Stomach smooth muscle (tissue), 2 donors: Measurements from ENCODE around the gene PRKAG1.
A peak's percentile ranks its signal among the peaks of the same experiment; 100 is the strongest.

ENCODE experiments used
- H3K27ac ChIP-seq: one replicate; pipeline ENCODE4 v1.7.0; 2013; ENCODE audit warnings: mild to moderate bottlenecking, low read length, inconsistent platforms
- H3K27me3 ChIP-seq, 2 donors: one replicate each; pipeline ENCODE4 v1.7.0; 2013; ENCODE audit warnings: low read length in 2 of 2; ENCODE audit not compliant: insufficient read depth in 2 of 2, control insufficient read depth in 1 of 2
- H3K36me3 ChIP-seq, 2 donors: one replicate each; pipeline ENCODE4 v1.7.0; 2013; ENCODE audit warnings: low read length in 2 of 2; ENCODE audit not compliant: control insufficient read depth in 2 of 2, insufficient read depth in 2 of 2
- H3K4me1 ChIP-seq: one replicate; pipeline ENCODE4 v1.7.0; 2013; ENCODE audit warnings: low read length; ENCODE audit not compliant: control insufficient read depth, insufficient read depth
- H3K4me3 ChIP-seq, 2 donors: one replicate each; pipeline ENCODE4 v1.7.0; 2013; ENCODE audit warnings: low read length in 2 of 2
- H3K9ac ChIP-seq, 2 donors: one replicate each; pipeline ENCODE4 v1.7.0; 2013; ENCODE audit warnings: low read length in 2 of 2, mild to moderate bottlenecking in 1 of 2
- H3K9me3 ChIP-seq, 2 donors: one replicate each; pipeline ENCODE4 v1.7.0; 2013; ENCODE audit warnings: low read length in 2 of 2; ENCODE audit not compliant: control insufficient read depth in 2 of 2
- donor health status: healthy.
- donor health status: Pancreatic carcinoma.

The PRKAG1 gene

GRCh38 chr12:49022558-49023178 lies 4.1 kb upstream of the PRKAG1 start:
- Histone ChIP-seq H3K36me3 (peaks cover 53 to 59% of the 10 kb centered on the region in 2 donors), H3K9ac (no peak overlapping the region), H3K4me3 (no peak overlapping the region), H3K9me3 (no peaks in the 10 kb centered on the region), H3K27me3 (no peaks in the 10 kb centered on the region), H3K4me1 (peaks cover 8% of the 10 kb centered on the region), H3K27ac (no peak overlapping the region)

DNA sequence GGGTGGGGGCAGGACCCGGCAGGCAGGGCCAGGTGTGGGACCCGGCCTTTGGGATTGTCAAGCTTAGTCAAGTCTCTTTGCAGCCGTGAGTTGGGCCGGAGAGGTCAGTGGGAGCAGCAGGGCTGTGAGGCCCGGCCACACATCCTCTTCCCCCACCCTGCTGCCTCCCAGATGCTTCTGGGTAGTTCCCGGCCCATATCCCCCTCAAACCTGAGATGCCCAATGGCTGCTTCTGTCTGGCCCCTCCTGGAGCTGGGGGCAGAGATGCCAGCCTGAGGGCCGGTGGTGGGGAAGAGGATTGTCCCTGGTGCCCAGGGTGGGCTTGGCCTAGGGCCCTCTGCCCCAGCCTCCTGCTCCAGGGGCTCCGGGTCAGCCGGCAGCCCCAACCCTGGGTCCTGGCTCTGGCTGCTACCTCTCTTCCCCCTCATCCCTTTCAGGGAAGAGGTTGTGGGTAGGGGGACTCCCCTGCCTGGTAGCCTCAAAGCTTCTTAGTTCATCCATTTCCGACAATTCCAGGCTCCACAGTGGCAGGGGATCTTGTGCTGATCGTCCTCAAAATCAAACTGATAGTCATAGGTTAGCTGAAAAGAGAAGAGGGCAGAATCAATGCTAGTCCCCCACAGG lies 2.8 kb upstream of the PRKAG1 start:
- H3K4me3 ChIP-seq = no peak overlapping the region
- H3K27me3 ChIP-seq = no peaks in the 10 kb centered on the region
- no peak overlapping the region for H3K9ac ChIP-seq
- no peak overlapping the region for H3K27ac ChIP-seq
- peaks cover 16% of the 10 kb centered on the region for H3K4me1 ChIP-seq
- peaks cover 44 to 48% of the 10 kb centered on the region in 2 donors for H3K36me3 ChIP-seq
- no peaks in the 10 kb centered on the region for H3K9me3 ChIP-seq

- H3K36me3 ChIP-seq = peaks cover 34 to 40% of the 10 kb centered on the region in 2 donors
- peaks cover 16% of the 10 kb centered on the region for H3K4me1 ChIP-seq
- H3K27ac ChIP-seq = no peak overlapping the region
These were observed 1.9 kb upstream of the PRKAG1 start for GRCh38 chr12:49020441-49020840.

DNA sequence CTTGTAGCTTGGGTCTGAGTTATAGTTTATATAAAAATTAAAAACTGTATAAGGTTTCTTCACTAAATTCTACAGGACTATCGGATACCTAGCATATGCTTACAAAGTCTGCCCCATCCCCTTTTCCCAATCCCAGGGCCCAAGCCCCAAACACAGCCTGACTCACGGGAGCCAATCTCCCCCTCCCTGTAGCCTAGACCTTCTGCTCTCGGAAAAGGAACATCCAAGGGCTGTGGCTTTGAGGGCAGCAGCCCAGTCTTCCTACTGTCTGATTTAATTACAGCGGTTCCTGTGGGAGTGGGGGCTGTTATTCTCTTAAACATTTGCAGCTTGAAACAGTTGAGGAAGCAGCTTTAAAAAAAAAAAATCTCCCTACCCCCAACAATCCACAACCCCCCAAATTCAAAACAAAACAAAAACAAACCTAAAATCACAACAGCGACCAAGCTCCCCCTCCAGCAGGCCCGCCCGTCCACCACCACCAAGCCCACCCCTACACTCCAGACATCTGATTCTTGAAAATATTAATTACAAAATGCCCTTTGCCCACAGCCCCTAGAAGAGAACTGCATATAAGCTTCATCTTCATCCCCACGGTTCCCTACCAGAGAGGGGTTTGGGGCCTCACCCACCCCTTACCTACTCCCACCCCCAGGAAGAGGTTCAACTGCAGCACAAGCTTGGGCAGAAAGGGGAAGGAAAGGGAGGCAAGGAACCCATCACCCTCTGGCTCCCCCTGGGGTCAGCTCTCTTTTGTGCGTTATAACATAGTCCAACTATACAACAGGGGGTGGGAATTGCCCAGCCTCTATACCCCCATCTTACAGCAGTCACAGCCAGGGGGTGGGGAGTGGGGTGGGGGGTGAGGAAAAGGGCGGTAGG lies 1.1 kb upstream of the PRKAG1 start:
- Histone ChIP-seq H3K9me3 (no peaks in the 10 kb centered on the region), H3K36me3 (peaks cover 27 to 32% of the 10 kb centered on the region in 2 donors), H3K27me3 (no peaks in the 10 kb centered on the region), H3K4me1 (peaks cover 16% of the 10 kb centered on the region), H3K9ac (peak overlapping the region in 1 of 2 donors; percentile 98), H3K27ac (peak overlapping the region; percentile 94), H3K4me3 (peak overlapping the region in 1 of 2 donors; percentile 99)

More at GRCh38 chr12:49020441-49020840, 1.9 kb upstream of the PRKAG1 start:
- Histone ChIP-seq H3K4me3 (no peak overlapping the region), H3K27me3 (no peaks in the 10 kb centered on the region), H3K9me3 (no peaks in the 10 kb centered on the region), H3K9ac (no peak overlapping the region)

- Histone ChIP-seq H3K36me3 (peaks cover 21 to 27% of the 10 kb centered on the region in 2 donors), H3K4me1 (peaks cover 16% of the 10 kb centered on the region), H3K9ac (peak overlapping the region; percentile 98), H3K27ac (peak overlapping the region; percentile 94), H3K4me3 (peak overlapping the region; percentile 87 to 99), H3K9me3 (no peaks in the 10 kb centered on the region), H3K27me3 (no peaks in the 10 kb centered on the region)
These were observed 499 bp upstream of the PRKAG1 start for GRCh38 chr12:49019120-49019430.

- H3K4me1 ChIP-seq = peaks cover 16% of the 10 kb centered on the region
- no peaks in the 10 kb centered on the region for H3K9me3 ChIP-seq
- H3K9ac ChIP-seq = peak overlapping the region; percentile 98
- H3K36me3 ChIP-seq = peaks cover 14 to 19% of the 10 kb centered on the region in 2 donors
- H3K4me3 ChIP-seq = peak overlapping the region; percentile 97 to 99
- H3K27ac ChIP-seq = peak overlapping the region; percentile 94
- no peaks in the 10 kb centered on the region for H3K27me3 ChIP-seq
These were observed 700 bp downstream of the PRKAG1 start for GRCh38 chr12:49017891-49018260.

- H3K4me3 ChIP-seq = no peak overlapping the region
- H3K27me3 ChIP-seq = peaks cover 0 to 2% of the 10 kb centered on the region in 2 donors
- peaks cover 18 to 23% of the 10 kb centered on the region in 2 donors for H3K36me3 ChIP-seq
- no peak overlapping the region for H3K27ac ChIP-seq
- H3K9me3 ChIP-seq = no peaks in the 10 kb centered on the region
- peaks cover 16% of the 10 kb centered on the region for H3K4me1 ChIP-seq
- H3K9ac ChIP-seq = no peak overlapping the region
These were observed 3.4 kb downstream of the PRKAG1 start for GRCh38 chr12:49015196-49015595.

- no peak overlapping the region for H3K4me3 ChIP-seq
- peaks cover 0 to 6% of the 10 kb centered on the region in 2 donors for H3K27me3 ChIP-seq
- H3K4me1 ChIP-seq = peaks cover 16% of the 10 kb centered on the region
- H3K36me3 ChIP-seq = peaks cover 18 to 26% of the 10 kb centered on the region in 2 donors
- H3K9me3 ChIP-seq = no peaks in the 10 kb centered on the region
- no peak overlapping the region for H3K27ac ChIP-seq
- no peak overlapping the region for H3K9ac ChIP-seq
These were observed 4.0 kb downstream of the PRKAG1 start for GRCh38 chr12:49014547-49014946.

- Histone ChIP-seq H3K36me3 (peaks cover 19 to 26% of the 10 kb centered on the region in 2 donors), H3K4me1 (peaks cover 16% of the 10 kb centered on the region), H3K27me3 (peaks cover 2 to 6% of the 10 kb centered on the region in 2 donors), H3K9me3 (no peaks in the 10 kb centered on the region), H3K27ac (no peak overlapping the region), H3K9ac (no peak overlapping the region), H3K4me3 (no peak overlapping the region)
These were observed 5.1 kb downstream of the PRKAG1 start for GRCh38 chr12:49013428-49013827.

DNA sequence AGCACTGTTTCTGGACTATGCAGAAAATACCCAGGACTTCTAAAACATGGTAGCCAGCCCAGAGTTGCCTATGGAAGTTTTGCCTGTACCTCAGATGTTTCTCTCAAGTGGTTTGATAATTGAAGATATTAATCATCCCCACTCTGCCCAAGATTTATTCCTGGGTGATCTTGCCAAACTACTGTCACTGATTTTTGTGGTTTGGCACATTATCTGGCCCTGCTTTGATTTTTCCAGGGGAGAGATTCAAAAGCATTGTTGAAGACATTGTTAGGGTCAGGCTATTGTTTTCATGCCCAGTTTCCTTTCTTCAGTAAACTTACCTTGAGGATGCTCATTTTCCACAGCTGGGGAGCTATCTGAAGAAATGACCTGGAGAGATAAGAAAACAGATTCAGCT lies 5.8 kb downstream of the PRKAG1 start:
- H3K27ac ChIP-seq = no peak overlapping the region
- no peak overlapping the region for H3K4me3 ChIP-seq
- H3K9me3 ChIP-seq = no peaks in the 10 kb centered on the region
- H3K27me3 ChIP-seq = peaks cover 2 to 6% of the 10 kb centered on the region in 2 donors
- H3K36me3 ChIP-seq = peaks cover 19 to 26% of the 10 kb centered on the region in 2 donors
- H3K4me1 ChIP-seq = peaks cover 9% of the 10 kb centered on the region
- H3K9ac ChIP-seq = no peak overlapping the region
